Activated CD8-positive, alpha-beta T cell treated with anti-CD3 and anti-CD28 coated beads, Interleukin-2, amount 10 ng/mL, durations not matched to agents 7 days and 5 days (primary cell): Measurements from ENCODE around the gene PTGR3. TPM values are rescaled to one million over a fixed set of nuclear protein-coding genes. Genes with fewer than 3 reads are reported as not detected.
"Not testable (repeated sequence)": the region's sequence is repeated elsewhere in the genome, so short reads cannot be mapped to it uniquely, and the experiment has no call there.

Experiments used
- ATAC-seq: fragments of 150-1000 bp; cut with Tn5 transposase; one replicate; pipeline ENCODE4 v1.10.0; 2021; ENCODE audit warnings: moderate library complexity
- CTCF ChIA-PET: fragments of 350-600 bp; sonication (Branson Sonifier 250); formaldehyde crosslinking; loops from one replicate; lab custom pipeline; 2021; ENCODE audit warnings: antibody characterized with exemption; lab: Charles Lee
- POLR2A ChIA-PET: fragments of 350-600 bp; sonication (Branson Sonifier 250); formaldehyde crosslinking; loops from one replicate; lab custom pipeline; 2021; ENCODE audit warnings: antibody characterized with exemption; lab: Charles Lee
- DNase-seq: peaks from one replicate; pipeline ENCODE4 v3.0.0-alpha.2; 2020
- H3K27ac Mint-ChIP-seq: one replicate; pipeline ENCODE4 v1.8.0; 2021; ENCODE audit warnings: mild to moderate bottlenecking, mixed read lengths
- H3K27me3 Mint-ChIP-seq: one replicate; pipeline ENCODE4 v1.8.0; 2021; ENCODE audit warnings: low read depth, mixed read lengths
- H3K36me3 Mint-ChIP-seq: one replicate; pipeline ENCODE4 v1.8.0; 2021; ENCODE audit warnings: low read depth, mixed read lengths
- H3K4me1 Mint-ChIP-seq: one replicate; pipeline ENCODE4 v1.8.0; 2021; ENCODE audit warnings: low read depth, mixed read lengths
- H3K4me3 Mint-ChIP-seq: one replicate; pipeline ENCODE4 v1.8.0; 2021; ENCODE audit warnings: mild to moderate bottlenecking, mixed read lengths
- H3K9me3 Mint-ChIP-seq: one replicate; pipeline ENCODE4 v1.8.0; 2022; ENCODE audit warnings: mixed read lengths; ENCODE audit not compliant: insufficient read depth
- total RNA-seq, 2 experiments: library from RNA; stranded (reverse); gene quantifications; one replicate each; pipeline ENCODE4 v1.2.3, GENCODE V29; 2021

The PTGR3 gene
- total RNA-seq, 2 experiments from 2014 or later = 21.8 to 21.9 TPM

DNA sequence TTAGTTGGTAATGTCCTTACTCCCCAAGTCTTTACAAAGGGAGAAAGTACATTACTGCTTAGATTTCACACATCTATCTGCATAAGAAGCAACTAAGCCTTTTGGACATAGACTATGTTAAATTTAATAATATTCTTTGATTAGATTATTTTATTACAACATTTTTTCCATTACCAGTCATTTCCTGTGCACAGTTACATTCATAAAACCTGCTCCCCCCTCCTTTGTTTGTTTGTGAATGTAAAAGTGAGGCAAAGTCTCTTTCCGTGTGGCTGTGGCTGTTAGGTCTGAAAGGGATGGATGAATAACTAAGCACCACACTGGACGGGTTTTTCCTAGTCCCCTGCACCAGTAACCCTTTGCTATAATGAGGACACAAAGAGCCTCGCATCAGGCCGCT, 9.6 kb downstream of the PTGR3 start:
- POLR2A ChIA-PET = interaction anchor here (0.7 kb wide), 1 partner anchor 701 kb away, joined by 3 read pairs; no protein-coding TSS in a partner anchor
- peaks cover 26% of the 10 kb centered on the region for H3K36me3 Mint-ChIP-seq
- H3K4me3 Mint-ChIP-seq = no peak overlapping the region
- no peaks in the 10 kb centered on the region for H3K9me3 Mint-ChIP-seq
- no peak overlapping the region for H3K27ac Mint-ChIP-seq
- H3K27me3 Mint-ChIP-seq = peaks cover 2% of the 10 kb centered on the region
- ATAC-seq (no peak), DNase-seq (no peak)
- CTCF ChIA-PET = no interaction called here
- peaks cover 5% of the 10 kb centered on the region for H3K4me1 Mint-ChIP-seq

DNA sequence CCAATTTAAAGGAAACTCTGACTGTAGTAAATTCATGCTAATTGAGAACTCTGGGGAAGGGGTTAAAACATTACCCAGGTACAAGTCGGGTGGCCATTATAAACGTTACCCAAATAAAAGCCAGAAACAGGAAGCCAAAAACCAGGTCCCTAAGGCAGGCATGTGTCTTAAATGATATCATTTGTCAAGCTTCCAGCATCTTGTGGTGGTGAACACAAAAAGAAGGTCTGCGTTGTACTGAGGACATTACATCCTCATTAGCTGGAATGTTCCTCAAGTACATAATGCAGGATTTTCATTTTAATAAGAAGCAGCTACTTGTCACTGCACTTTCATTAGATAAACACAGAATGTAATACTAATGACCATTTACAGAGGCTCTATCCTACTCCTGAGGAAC, 10.9 kb downstream of the PTGR3 start:
- ChIA-PET POLR2A (interaction anchor here (1.0 kb wide), 1 partner anchor 11 kb away, joined by 3 read pairs; the partner anchor contains the start of gene PTGR3), CTCF (no interaction called here)
- H3K9me3 Mint-ChIP-seq = no peaks in the 10 kb centered on the region
- no peaks in the 10 kb centered on the region for H3K27me3 Mint-ChIP-seq
- H3K27ac Mint-ChIP-seq = no peak overlapping the region
- ATAC-seq (no peak), DNase-seq (no peak)
- H3K4me1 Mint-ChIP-seq = peaks cover 5% of the 10 kb centered on the region
- no peak overlapping the region for H3K4me3 Mint-ChIP-seq
- peaks cover 26% of the 10 kb centered on the region for H3K36me3 Mint-ChIP-seq

DNA sequence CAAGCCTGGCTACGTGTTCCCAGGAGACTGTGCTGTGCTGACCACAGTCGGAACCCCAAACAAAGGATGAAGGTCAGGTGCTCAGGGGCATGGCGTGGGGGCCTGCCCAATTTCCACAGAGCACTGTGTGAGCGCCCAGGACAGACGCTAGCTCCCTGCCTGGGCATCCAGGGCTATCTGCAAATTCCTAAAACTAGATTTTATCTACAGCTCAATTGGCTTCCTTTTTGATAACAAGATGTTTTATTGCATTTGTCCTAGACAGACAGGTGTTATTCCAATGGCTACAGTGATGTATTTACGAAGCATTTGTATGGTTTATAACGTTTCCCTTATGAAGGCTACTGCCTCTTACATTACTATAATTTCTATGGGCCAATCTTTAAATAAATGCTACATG, 16.0 kb downstream of the PTGR3 start:
- POLR2A ChIA-PET = interaction anchor here (0.6 kb wide), 1 partner anchor 228 kb away, joined by 3 read pairs; no protein-coding TSS in a partner anchor
- Mint-ChIP-seq H3K4me3 (no peak overlapping the region), H3K4me1 (peaks cover 1% of the 10 kb centered on the region), H3K9me3 (no peaks in the 10 kb centered on the region), H3K36me3 (peaks cover 3% of the 10 kb centered on the region), H3K27ac (no peak overlapping the region), H3K27me3 (no peaks in the 10 kb centered on the region)
- CTCF ChIA-PET = no interaction called here
- DNase-seq (no peak), ATAC-seq (no peak)

DNA sequence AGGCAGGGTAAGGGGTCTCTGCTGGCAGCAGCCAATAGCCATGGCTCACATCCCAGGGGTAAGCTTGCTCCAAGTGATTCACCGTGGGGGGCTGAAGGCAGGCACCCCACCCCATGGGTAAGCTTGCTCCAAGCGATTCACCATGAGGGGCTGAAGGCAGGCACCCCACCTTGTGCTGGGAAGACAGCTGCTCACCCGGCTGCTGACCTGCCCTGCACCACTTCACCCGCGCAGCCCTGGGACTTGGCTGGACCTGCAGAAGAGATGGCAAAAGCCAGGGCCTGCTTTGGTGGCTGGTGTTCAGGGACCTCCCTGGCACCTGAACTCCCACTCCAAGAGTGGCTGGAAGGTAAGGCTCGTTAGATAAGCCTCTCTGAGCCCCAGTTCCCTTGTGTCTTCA, 19.2 kb downstream of the PTGR3 start:
- no peak overlapping the region for H3K4me3 Mint-ChIP-seq
- no peaks in the 10 kb centered on the region for H3K36me3 Mint-ChIP-seq
- ATAC-seq (no peak), DNase-seq (no peak)
- no peaks in the 10 kb centered on the region for H3K9me3 Mint-ChIP-seq
- ChIA-PET POLR2A (no interaction called here), CTCF (no interaction called here)
- H3K4me1 Mint-ChIP-seq = no peaks in the 10 kb centered on the region
- H3K27me3 Mint-ChIP-seq = no peaks in the 10 kb centered on the region
- no peak overlapping the region for H3K27ac Mint-ChIP-seq

DNA sequence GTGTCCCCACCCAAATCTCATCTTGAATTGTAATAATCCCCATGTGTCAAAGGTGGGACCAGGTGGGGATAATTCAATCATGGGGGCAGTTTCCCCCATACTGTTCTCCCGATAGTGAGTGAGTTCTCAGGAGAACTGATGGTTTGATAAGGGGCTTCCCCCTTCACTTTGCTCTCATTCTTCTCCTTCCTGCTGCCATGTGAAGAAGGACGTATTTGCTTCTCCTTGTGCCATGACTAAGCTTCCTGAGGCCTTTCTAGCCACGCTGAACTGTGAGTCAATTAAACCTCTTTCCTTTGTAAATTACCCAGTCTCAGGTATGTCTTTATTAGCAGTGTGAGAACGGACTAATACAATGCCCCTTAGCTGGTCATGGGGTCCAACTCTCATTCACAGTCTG, 21.2 kb downstream of the PTGR3 start:
- H3K4me1 Mint-ChIP-seq, CTCF ChIA-PET, DNase-seq, H3K9me3 Mint-ChIP-seq, ATAC-seq, H3K27ac Mint-ChIP-seq, POLR2A ChIA-PET, H3K36me3 Mint-ChIP-seq, H3K4me3 Mint-ChIP-seq, H3K27me3 Mint-ChIP-seq: not testable (repeated sequence)

DNA sequence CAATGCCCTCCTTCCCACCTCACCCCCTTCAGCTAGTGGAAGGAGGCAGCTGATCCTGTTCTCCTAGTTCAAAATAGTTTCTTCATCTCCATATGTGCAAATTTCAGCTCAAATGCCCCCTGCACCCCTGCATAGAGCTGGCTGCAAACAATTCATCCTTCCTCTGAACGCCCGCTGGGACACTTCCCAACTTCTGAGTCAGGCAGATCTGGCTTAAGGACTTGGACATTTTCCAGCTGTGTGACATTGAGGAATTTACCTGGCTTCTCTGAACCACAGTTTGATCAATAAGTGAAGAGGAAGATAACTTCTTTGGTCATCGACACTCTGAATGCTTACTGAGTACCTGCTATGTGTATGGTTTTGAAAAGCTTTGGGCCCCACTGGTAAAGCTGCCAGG, 23.5 kb downstream of the PTGR3 start:
- ChIA-PET CTCF (no interaction called here), POLR2A (interaction anchor here (0.8 kb wide), 1 partner anchor 129 kb away, joined by 3 read pairs; no protein-coding TSS in a partner anchor)
- DNase-seq (no peak), ATAC-seq (no peak)
- Mint-ChIP-seq H3K9me3 (no peaks in the 10 kb centered on the region), H3K4me3 (no peak overlapping the region), H3K36me3 (no peaks in the 10 kb centered on the region), H3K27me3 (no peaks in the 10 kb centered on the region), H3K27ac (no peak overlapping the region), H3K4me1 (no peaks in the 10 kb centered on the region)

DNA sequence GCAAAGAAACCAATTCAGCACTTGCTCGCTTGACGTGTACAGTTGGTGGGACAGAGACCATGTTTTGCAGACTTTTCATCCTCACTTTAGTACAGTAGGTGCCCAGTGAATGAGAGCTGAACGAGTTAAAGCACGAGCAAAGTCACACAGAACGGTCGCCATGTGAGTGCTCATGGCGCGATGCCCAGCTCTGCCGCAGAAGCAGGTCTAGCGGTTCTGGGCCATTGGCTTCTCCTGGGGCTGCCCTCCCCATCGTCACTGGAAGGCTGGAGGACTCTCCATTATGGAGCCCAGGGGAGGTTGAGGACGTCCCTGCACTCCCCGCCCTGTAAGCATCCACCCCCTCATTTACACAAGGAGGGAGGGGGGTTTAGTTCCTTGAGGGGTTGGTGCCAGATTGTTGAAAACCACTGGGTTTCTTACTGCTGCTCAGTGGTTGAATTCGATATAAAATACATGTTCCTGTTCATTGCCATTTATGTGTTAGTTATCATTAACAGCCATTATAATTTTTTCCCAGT, 24.9 kb downstream of the PTGR3 start:
- Mint-ChIP-seq H3K9me3 (no peaks in the 10 kb centered on the region), H3K27me3 (no peaks in the 10 kb centered on the region), H3K4me3 (no peak overlapping the region), H3K4me1 (no peaks in the 10 kb centered on the region), H3K27ac (no peak overlapping the region), H3K36me3 (no peaks in the 10 kb centered on the region)
- ChIA-PET CTCF (no interaction called here), POLR2A (no interaction called here)
- no peak for ATAC-seq
- no peak for DNase-seq

DNA sequence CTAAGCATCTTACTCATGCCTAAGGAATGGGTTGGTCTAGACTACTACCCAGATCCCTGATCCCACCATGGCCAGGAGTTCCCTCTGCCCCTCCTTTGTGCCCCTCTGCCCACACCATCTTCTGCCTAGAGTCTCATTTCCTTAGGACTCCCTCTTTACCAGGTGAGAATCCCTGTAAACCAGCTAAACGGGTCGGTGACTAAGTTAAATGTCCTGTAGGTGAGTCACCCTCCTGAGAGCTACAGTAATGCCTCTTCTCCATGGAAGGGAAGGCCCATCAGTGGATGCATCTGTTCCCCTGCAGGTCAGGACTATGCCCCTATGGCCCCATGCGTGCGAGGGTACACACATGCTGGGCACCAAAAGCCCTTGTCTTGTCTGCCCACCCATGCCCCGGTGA, 25.4 kb downstream of the PTGR3 start:
- POLR2A ChIA-PET = no interaction called here
- H3K36me3 Mint-ChIP-seq = no peaks in the 10 kb centered on the region
- no peak for ATAC-seq
- no peak overlapping the region for H3K27ac Mint-ChIP-seq
- H3K4me3 Mint-ChIP-seq = no peak overlapping the region
- no peaks in the 10 kb centered on the region for H3K4me1 Mint-ChIP-seq
- H3K9me3 Mint-ChIP-seq = no peaks in the 10 kb centered on the region
- CTCF ChIA-PET = no interaction called here
- no peaks in the 10 kb centered on the region for H3K27me3 Mint-ChIP-seq
- no peak for DNase-seq

DNA sequence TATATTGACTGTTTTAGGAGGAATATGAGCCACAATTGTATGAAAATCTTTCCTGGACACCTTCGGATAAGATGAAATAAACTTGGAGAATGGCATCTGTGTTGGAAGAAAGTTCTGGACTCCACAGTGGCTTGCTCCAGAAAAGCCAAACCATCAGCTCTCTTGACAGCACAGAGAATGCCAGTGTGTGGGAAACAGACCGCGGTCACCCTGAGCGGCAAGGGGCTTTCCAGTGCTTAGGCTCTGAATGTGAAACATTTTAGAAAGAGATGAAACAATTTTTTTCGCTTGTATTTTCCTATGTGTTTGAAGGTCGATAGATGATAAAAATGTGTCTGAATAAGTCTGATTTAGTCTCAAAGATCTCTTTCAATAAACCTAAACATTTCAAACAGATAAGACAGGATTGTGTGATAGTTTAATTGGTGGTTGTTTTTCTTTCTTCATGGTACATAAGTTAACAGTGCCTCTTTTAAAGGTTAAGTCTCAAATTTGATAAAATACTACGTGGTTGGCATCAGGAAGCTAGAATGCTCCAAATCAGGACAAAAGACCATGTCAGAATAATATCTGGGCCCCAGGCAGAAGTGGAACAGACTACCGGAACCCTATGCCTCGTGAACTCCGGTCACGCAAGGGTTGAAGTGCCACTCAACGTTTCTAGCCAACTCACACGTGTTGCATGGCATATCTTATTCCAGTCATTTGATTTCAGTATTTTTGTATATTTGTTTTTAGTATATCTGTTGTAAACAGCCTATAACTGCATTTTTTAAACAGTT, 28.9 kb downstream of the PTGR3 start:
- Mint-ChIP-seq H3K27me3 (no peaks in the 10 kb centered on the region), H3K27ac (no peak overlapping the region), H3K9me3 (no peaks in the 10 kb centered on the region), H3K4me1 (no peaks in the 10 kb centered on the region), H3K36me3 (no peaks in the 10 kb centered on the region), H3K4me3 (no peak overlapping the region)
- ATAC-seq (no peak), DNase-seq (no peak)
- ChIA-PET POLR2A (no interaction called here), CTCF (no interaction called here)

DNA sequence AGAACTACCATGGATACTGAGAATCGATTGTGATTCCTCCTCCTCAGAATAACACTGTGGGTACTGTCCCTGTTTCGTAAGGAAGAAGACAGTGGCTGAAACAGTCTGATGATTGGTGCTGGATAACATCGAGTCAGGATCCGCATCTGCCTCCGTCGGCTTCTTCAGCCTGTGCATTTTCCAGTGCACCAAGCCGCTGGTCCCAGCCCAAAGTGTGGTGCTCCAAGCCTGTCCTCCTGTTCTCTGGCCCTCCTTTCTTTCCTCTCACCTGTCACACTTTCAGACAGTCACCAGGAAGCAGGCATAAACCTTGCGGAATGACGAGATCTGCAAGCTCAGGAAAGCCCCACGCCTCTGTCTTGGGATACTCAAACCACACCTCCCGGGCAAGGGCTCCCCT, 30.6 kb downstream of the PTGR3 start:
- H3K27ac Mint-ChIP-seq = no peak overlapping the region
- no peak for ATAC-seq
- ChIA-PET CTCF (no interaction called here), POLR2A (no interaction called here)
- DNase-seq = no peak
- H3K4me3 Mint-ChIP-seq = no peak overlapping the region
- no peaks in the 10 kb centered on the region for H3K27me3 Mint-ChIP-seq
- H3K36me3 Mint-ChIP-seq = no peaks in the 10 kb centered on the region
- no peaks in the 10 kb centered on the region for H3K4me1 Mint-ChIP-seq
- H3K9me3 Mint-ChIP-seq = no peaks in the 10 kb centered on the region

DNA sequence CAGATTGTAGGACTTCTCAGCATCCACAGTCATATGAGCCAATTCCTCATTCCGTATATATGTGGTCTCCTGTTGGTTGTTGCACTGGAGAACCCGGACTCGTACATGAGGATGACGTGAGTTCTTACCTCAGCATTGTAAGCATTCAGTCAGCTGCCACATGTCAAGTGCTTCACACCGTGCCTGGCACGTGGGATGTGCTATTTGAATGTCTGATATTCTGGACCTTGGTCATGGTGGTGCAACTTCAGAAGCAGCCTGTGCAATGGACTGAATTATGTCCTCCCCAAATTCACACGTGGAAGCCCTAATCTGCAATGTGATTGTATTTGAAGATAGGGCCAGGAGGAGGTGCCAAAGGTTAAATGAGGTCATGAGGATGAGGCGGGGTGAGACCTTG, 32.1 kb downstream of the PTGR3 start:
- DNase-seq (no peak), ATAC-seq (no peak)
- POLR2A ChIA-PET = no interaction called here
- Mint-ChIP-seq H3K4me1 (peaks cover 3% of the 10 kb centered on the region), H3K27ac (no peak overlapping the region), H3K4me3 (no peak overlapping the region), H3K36me3 (no peaks in the 10 kb centered on the region), H3K9me3 (no peaks in the 10 kb centered on the region), H3K27me3 (no peaks in the 10 kb centered on the region)
- CTCF ChIA-PET = no interaction called here

DNA sequence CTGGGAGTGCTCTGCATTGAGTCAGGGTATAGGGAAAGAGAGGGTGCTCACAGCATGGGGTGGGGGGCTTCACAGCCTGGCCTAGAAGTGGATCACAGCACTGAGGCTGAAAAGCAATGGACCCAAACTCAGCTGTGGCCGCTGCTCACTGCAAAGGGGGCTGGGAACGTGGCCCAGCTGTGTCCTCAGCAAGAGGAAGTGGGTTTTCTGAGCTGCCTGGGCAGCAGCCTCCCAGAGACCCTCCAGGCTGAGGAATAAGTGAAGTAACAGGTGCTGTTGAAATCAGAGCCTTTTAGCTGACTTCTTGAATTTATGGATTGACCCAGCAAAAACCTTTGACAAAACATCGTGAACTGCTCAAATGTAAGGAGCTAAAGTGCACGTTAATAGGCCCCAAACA, 35.2 kb downstream of the PTGR3 start:
- DNase-seq (no peak), ATAC-seq (no peak)
- Mint-ChIP-seq H3K36me3 (no peaks in the 10 kb centered on the region), H3K4me3 (no peak overlapping the region), H3K9me3 (no peaks in the 10 kb centered on the region), H3K27ac (no peak overlapping the region), H3K4me1 (peaks cover 3% of the 10 kb centered on the region), H3K27me3 (no peaks in the 10 kb centered on the region)
- ChIA-PET CTCF (no interaction called here), POLR2A (interaction anchor here (0.6 kb wide), 1 partner anchor 70 kb away, joined by 3 read pairs; no protein-coding TSS in a partner anchor)
